Measurements from ENCODE around the gene SLC35G4. TPM values are rescaled to one million over a fixed set of nuclear protein-coding genes. Genes with fewer than 3 reads are reported as not detected.
"Not testable (repeated sequence)": the region's sequence is repeated elsewhere in the genome, so short reads cannot be mapped to it uniquely, and the experiment has no call there.

The SLC35G4 gene
- total RNA-seq, 4 donors from 2014 or later, result not detected

DNA sequence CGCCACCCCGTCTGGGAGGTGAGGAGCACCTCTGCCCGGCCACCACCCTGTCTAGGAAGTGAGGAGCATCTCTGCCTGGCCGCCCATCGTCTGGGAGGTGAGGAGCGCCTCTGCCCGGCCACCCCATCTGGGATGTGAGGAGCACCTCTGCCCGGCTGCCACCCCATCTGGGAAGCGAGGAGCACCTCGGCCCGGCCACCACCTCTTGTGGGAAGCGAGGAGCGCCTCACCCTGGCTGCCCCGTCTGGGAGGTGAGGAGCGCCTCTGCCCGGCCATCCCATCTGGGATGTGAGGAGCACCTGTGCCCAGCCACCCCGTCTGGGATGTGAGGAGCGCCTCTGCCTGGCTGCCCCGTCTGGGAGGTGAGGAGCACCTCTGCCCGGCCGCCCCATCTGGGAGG, 4.6 kb downstream of the SLC35G4 start:
- no CpG with 5 or more reads among the region's 21 CpGs for WGBS, 2 donors (ENCODE audit: low coverage in 1 of 2)
- not testable (repeated sequence) for H3K27ac ChIP-seq, ATAC-seq, H3K27me3 ChIP-seq, H3K4me3 ChIP-seq, H3K4me1 ChIP-seq, H3K36me3 ChIP-seq
- H3K9me3 ChIP-seq, result peaks cover 0 to 12% (median 0%) of the 10 kb centered on the region in 3 donors

DNA sequence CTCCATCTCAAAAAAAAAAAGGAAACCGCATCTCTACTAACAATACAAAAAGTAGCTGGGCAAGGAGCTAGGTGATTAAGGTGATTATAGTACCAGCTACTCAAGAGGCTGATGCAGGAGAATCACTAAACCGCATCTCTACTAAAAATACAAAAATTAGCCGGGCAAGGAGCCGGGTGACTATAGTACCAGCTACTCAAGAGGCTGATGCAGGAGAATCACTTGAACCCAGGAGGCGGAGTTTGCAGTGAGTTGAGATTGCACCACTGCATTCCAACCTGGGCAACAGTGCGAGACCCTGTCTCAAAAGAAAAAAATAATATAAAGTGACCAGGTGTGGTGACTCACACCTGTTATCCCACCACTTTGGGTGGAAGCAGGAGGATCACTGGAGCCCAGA, 5.6 kb downstream of the SLC35G4 start:
- not testable (repeated sequence) for H3K4me3 ChIP-seq, H3K27me3 ChIP-seq, ATAC-seq, H3K36me3 ChIP-seq, H3K27ac ChIP-seq, H3K4me1 ChIP-seq
- peaks cover 0 to 12% (median 0%) of the 10 kb centered on the region in 3 donors for H3K9me3 ChIP-seq
- 80 to 93% methylated on average over 1 to 6 of the region's 6 CpGs for WGBS, 2 donors (ENCODE audit: low coverage in 1 of 2)

DNA sequence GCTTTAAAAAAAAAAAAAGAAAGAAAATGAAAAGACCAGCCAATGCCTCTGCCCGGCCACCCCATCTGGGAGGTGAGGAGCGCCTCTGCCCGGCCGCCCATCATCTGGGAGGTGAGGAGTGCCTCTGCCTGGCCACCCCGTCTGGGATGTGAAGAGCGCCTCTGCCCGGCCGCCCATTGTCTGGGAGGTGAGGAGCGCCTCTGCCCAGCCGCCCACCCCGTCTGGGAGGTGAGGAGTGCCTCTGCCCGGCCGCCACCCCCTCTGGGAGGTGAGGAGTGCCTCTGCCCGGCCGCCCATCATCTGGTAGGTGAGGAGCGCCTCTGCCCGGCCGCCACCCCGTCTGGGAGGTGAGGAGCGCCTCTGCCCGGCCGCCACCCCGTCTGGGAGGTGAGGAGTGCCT, 37.9 kb downstream of the SLC35G4 start:
- not testable (repeated sequence) for H3K4me3 ChIP-seq, H3K4me1 ChIP-seq, H3K27ac ChIP-seq, H3K36me3 ChIP-seq, ATAC-seq, H3K27me3 ChIP-seq
- H3K9me3 ChIP-seq, result peaks cover 0 to 22% (median 0%) of the 10 kb centered on the region in 3 donors
- WGBS, 2 donors (ENCODE audit: low coverage in 1 of 2), result 81 to 95% methylated on average over 8 to 12 of the region's 23 CpGs

DNA sequence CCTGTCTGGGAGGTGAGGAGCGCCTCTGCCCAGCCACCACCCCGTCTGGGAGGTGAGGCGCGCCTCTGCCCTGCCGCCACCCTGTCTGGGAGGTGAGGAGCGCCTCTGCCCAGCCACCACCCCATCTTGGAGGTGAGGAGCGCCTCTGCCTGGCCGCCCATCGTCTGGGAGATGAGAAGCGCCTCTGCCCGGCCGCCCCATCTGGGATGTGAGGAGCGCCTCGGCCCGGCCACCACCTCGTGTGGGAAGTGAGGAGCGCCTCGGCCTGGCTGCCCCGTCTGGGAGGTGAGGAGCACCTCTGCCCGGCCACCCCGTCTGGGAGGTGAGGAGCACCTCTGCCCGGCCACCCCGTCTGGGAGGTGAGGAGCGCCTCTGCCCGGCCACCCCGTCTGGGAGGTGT, 38.4 kb downstream of the SLC35G4 start:
- H3K4me1 ChIP-seq, H3K27ac ChIP-seq, ATAC-seq, H3K36me3 ChIP-seq, H3K4me3 ChIP-seq, H3K27me3 ChIP-seq: not testable (repeated sequence)
- WGBS, 2 donors (ENCODE audit: low coverage in 1 of 2), result no CpG with 5 or more reads among the region's 26 CpGs
- H3K9me3 ChIP-seq, result peaks cover 0 to 22% (median 0%) of the 10 kb centered on the region in 3 donors

DNA sequence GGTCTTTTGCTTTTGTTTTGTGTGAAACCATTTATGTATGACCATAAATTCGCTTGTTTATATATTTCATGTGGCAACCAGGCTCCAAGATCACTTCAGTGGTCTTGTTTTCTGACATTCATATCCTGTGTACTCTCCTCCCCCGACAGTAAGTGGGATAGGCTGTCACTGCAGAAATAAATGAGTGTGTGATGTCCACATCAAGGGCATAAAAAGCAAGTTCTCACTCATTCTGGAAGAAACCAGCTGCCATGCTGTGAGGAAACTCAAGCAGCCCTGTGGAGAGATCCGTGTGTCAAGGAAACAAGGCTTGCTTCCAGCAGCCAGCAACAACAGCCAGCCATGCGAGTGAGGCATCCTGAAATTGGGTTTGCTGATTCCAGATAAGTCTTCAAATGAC, 40.4 kb downstream of the SLC35G4 start:
- 56 to 71% methylated on average over 1 to 4 of the region's 4 CpGs for WGBS, 2 donors (ENCODE audit: low coverage in 1 of 2)
- no peaks in the 10 kb centered on the region for H3K36me3 ChIP-seq
- no peaks in the 10 kb centered on the region for H3K4me1 ChIP-seq
- no peak overlapping the region for H3K27ac ChIP-seq
- TF ChIP-seq, protein P1, sequence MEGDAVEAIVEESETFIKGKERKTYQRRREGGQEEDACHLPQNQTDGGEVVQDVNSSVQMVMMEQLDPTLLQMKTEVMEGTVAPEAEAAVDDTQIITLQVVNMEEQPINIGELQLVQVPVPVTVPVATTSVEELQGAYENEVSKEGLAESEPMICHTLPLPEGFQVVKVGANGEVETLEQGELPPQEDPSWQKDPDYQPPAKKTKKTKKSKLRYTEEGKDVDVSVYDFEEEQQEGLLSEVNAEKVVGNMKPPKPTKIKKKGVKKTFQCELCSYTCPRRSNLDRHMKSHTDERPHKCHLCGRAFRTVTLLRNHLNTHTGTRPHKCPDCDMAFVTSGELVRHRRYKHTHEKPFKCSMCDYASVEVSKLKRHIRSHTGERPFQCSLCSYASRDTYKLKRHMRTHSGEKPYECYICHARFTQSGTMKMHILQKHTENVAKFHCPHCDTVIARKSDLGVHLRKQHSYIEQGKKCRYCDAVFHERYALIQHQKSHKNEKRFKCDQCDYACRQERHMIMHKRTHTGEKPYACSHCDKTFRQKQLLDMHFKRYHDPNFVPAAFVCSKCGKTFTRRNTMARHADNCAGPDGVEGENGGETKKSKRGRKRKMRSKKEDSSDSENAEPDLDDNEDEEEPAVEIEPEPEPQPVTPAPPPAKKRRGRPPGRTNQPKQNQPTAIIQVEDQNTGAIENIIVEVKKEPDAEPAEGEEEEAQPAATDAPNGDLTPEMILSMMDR (IDR thresholded peaks at IDR 0.05), result no peak
- no peak for TF ChIP-seq EP300 (IDR thresholded peaks at IDR 0.05)
- no peak for TF ChIP-seq POLR2A (IDR thresholded peaks at IDR 0.05)
- no peak for TF ChIP-seq POLR2AphosphoS5 (IDR thresholded peaks at IDR 0.05)
- H3K27me3 ChIP-seq, result peaks cover 15% of the 10 kb centered on the region
- no peak overlapping the region for H3K4me3 ChIP-seq
- H3K9me3 ChIP-seq, result peaks cover 0 to 22% (median 0%) of the 10 kb centered on the region in 3 donors
- ATAC-seq, result no peak

DNA sequence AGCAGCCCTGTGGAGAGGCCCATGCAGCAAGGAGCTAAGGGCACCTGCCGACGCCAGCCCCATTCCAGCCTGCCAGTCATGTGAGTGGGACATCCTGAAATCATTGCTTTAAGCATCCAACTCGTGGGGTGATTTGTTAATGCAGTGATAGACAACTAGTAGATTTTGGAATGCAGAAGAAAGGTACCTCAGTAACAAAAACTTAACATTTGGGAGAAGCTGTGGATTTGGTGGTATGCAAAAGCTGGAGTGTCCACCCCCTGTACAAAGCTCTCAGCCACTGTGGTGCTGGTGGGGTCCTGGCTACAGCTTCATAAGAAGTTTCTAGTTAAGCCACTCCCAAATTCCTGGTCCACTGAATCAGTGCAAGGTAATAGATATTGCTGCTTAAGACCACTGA, 42.5 kb downstream of the SLC35G4 start:
- H3K27me3 ChIP-seq, result peaks cover 22% of the 10 kb centered on the region
- H3K9me3 ChIP-seq, result peaks cover 0 to 22% (median 0%) of the 10 kb centered on the region in 3 donors
- no peak for ATAC-seq
- TF ChIP-seq POLR2AphosphoS5 (IDR thresholded peaks at IDR 0.05), result no peak
- TF ChIP-seq POLR2A (IDR thresholded peaks at IDR 0.05), result no peak
- TF ChIP-seq EP300 (IDR thresholded peaks at IDR 0.05), result no peak
- TF ChIP-seq, protein P1 (IDR thresholded peaks at IDR 0.05), result no peak
- H3K36me3 ChIP-seq, result no peaks in the 10 kb centered on the region
- no peak overlapping the region for H3K4me3 ChIP-seq
- WGBS, 2 donors (ENCODE audit: low coverage in 1 of 2), result 71 to 87% methylated on average over 1 to 3 of the region's 3 CpGs
- H3K4me1 ChIP-seq, result peaks cover 0 to 7% (median 0%) of the 10 kb centered on the region in 3 donors
- H3K27ac ChIP-seq, result no peak overlapping the region

DNA sequence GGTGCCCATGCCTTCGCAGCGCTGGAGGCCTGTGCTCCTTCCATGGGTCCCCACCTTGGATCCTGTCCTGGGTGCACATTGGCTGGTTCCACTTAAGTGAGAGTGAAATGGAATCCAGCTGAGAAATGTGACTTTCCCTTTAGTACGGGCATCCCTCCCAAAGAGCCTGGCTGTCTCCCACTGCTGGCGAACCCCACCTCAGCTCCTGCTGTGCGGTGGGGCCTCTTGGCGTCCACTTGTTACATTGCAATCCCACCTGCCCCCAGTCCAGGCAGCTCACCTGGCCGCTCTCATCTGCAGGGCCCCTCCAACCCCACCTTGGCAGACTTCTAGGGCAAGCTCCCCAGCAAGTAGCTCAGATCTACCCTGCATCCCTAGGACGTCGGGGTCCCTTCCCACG, 44.1 kb downstream of the SLC35G4 start:
- H3K36me3 ChIP-seq, result no peaks in the 10 kb centered on the region
- WGBS, 2 donors (ENCODE audit: low coverage in 1 of 2), result 78 to 84% methylated on average over 5 to 9 of the region's 10 CpGs
- TF ChIP-seq POLR2A (IDR thresholded peaks at IDR 0.05) (no peak), POLR2AphosphoS5 (IDR thresholded peaks at IDR 0.05) (no peak), EP300 (IDR thresholded peaks at IDR 0.05) (no peak)
- TF ChIP-seq, protein P1 (IDR thresholded peaks at IDR 0.05), result no peak
- no peak for ATAC-seq
- peaks cover 0 to 7% (median 0%) of the 10 kb centered on the region in 3 donors for H3K4me1 ChIP-seq
- H3K9me3 ChIP-seq, result peaks cover 0 to 13% (median 0%) of the 10 kb centered on the region in 3 donors
- peaks cover 36% of the 10 kb centered on the region for H3K27me3 ChIP-seq
- H3K27ac ChIP-seq, result no peak overlapping the region
- no peak overlapping the region for H3K4me3 ChIP-seq

Data from gastroesophageal sphincter (tissue), 4 donors.